ENCODE measurements around the gene CHD5. TPM values are rescaled to one million over a fixed set of nuclear protein-coding genes. Genes with fewer than 3 reads are reported as not detected.

The CHD5 gene
- total RNA-seq, 2 donors from 2014 or later: 1.1 to 3.2 TPM

DNA sequence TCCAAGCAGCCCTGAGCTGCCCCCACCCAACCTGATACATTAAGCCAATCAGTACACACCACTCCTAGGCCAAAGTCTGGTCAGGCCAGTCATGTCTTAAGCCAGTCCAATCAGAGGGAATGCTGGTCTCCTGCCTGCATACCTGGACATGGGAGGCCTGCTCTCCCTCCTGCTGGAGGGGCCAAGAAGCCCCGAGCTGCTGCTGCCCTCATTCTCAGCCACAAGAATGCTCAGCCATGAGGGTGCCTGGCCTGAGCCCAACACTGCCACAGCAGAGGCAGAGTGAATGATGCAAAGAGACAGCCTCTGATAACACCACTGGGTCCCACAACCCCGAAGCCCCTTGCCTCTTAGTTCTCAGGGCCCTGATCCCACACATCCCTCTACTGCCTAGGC, 23.0 kb downstream of the CHD5 start:
- no peaks in the 10 kb centered on the region for H3K4me1 ChIP-seq (ENCODE audit: control insufficient read depth in 1 of 2, low read depth in 2 of 2)
- H3K27ac ChIP-seq: no peak overlapping the region
- H3K27me3 ChIP-seq (replicated peaks; ENCODE audit: insufficient read depth): no peaks in the 10 kb centered on the region
- H3K4me3 ChIP-seq: no peak overlapping the region
- no peak for ATAC-seq (ENCODE audit: insufficient number of reproducible peaks, low FRiP score, low read depth)
- no peak for DNase-seq (ENCODE audit: low spot score)
- TF ChIP-seq, protein P1, sequence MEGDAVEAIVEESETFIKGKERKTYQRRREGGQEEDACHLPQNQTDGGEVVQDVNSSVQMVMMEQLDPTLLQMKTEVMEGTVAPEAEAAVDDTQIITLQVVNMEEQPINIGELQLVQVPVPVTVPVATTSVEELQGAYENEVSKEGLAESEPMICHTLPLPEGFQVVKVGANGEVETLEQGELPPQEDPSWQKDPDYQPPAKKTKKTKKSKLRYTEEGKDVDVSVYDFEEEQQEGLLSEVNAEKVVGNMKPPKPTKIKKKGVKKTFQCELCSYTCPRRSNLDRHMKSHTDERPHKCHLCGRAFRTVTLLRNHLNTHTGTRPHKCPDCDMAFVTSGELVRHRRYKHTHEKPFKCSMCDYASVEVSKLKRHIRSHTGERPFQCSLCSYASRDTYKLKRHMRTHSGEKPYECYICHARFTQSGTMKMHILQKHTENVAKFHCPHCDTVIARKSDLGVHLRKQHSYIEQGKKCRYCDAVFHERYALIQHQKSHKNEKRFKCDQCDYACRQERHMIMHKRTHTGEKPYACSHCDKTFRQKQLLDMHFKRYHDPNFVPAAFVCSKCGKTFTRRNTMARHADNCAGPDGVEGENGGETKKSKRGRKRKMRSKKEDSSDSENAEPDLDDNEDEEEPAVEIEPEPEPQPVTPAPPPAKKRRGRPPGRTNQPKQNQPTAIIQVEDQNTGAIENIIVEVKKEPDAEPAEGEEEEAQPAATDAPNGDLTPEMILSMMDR (IDR thresholded peaks at IDR 0.05): no peak
- H3K9me3 ChIP-seq: no peaks in the 10 kb centered on the region
- no peaks in the 10 kb centered on the region for H3K36me3 ChIP-seq

DNA sequence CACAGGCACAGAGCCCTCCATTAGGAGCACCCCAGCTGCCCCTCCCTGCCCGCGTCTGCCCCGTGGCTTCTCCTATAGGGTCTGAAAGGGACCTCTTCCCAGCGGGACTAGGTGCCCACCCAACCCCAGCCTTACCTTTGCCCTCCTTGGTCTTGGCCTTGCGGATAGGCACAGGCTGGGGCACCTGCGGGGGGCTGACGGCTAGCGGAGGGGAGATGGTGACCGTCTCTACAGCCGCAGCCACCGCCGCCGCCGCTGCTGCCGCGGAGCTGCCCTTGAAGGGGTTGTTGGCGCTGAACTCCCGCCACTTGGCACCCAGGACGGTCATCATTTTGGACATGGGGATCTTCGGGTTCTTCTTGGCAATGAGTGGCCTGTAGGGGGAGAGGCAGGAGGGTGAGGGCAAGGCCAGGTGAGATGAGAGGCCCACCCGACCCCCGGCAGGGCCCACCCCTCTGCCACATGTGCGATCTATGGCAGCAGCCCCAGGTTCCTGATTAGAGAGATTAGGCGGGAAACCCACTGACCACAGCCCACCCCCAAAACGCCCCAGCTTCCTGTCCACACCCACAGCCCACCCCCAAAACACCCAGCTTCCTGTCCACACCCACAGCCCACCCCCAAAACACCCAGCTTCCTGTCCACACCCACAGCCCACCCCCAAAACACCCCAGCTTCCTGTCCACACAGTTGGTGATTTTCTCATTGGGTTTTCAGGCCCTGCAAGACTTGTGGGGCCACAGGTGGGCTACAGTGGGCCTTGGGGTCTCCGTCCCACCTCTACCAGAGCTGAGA, 25.4 kb downstream of the CHD5 start:
- no peaks in the 10 kb centered on the region for H3K4me1 ChIP-seq (ENCODE audit: control insufficient read depth in 1 of 2, low read depth in 2 of 2)
- no peak overlapping the region for H3K27ac ChIP-seq
- DNase-seq (ENCODE audit: low spot score): no peak
- TF ChIP-seq, protein P1 (IDR thresholded peaks at IDR 0.05): no peak
- no peaks in the 10 kb centered on the region for H3K27me3 ChIP-seq (replicated peaks; ENCODE audit: insufficient read depth)
- H3K4me3 ChIP-seq: no peak overlapping the region
- no peak for ATAC-seq (ENCODE audit: insufficient number of reproducible peaks, low FRiP score, low read depth)
- H3K9me3 ChIP-seq: no peaks in the 10 kb centered on the region
- no peaks in the 10 kb centered on the region for H3K36me3 ChIP-seq

GRCh38 chr1:6152882-6153281, 27.2 kb downstream of the CHD5 start:
- peaks cover 0 to 4% of the 10 kb centered on the region in 2 donors for H3K4me1 ChIP-seq (ENCODE audit: control insufficient read depth in 1 of 2, low read depth in 2 of 2)
- ATAC-seq (ENCODE audit: insufficient number of reproducible peaks, low FRiP score, low read depth) (no peak), DNase-seq (ENCODE audit: low spot score) (no peak)
- H3K36me3 ChIP-seq: no peaks in the 10 kb centered on the region
- H3K4me3 ChIP-seq: no peak overlapping the region
- H3K27ac ChIP-seq: no peak overlapping the region
- no peaks in the 10 kb centered on the region for H3K9me3 ChIP-seq
- TF ChIP-seq, protein P1 (IDR thresholded peaks at IDR 0.05): no peak
- H3K27me3 ChIP-seq (replicated peaks; ENCODE audit: insufficient read depth): no peaks in the 10 kb centered on the region

- ATAC-seq (ENCODE audit: insufficient number of reproducible peaks, low FRiP score, low read depth) (no peak), DNase-seq (ENCODE audit: low spot score) (no peak)
- no peak overlapping the region for H3K27ac ChIP-seq
- H3K4me1 ChIP-seq (ENCODE audit: control insufficient read depth in 1 of 2, low read depth in 2 of 2): peaks cover 0 to 4% of the 10 kb centered on the region in 2 donors
- no peaks in the 10 kb centered on the region for H3K36me3 ChIP-seq
- no peak overlapping the region for H3K4me3 ChIP-seq
- TF ChIP-seq, protein P1 (IDR thresholded peaks at IDR 0.05): no peak
- no peaks in the 10 kb centered on the region for H3K27me3 ChIP-seq (replicated peaks; ENCODE audit: insufficient read depth)
- no peaks in the 10 kb centered on the region for H3K9me3 ChIP-seq
These were observed 27.9 kb downstream of the CHD5 start for GRCh38 chr1:6152181-6152580.

DNA sequence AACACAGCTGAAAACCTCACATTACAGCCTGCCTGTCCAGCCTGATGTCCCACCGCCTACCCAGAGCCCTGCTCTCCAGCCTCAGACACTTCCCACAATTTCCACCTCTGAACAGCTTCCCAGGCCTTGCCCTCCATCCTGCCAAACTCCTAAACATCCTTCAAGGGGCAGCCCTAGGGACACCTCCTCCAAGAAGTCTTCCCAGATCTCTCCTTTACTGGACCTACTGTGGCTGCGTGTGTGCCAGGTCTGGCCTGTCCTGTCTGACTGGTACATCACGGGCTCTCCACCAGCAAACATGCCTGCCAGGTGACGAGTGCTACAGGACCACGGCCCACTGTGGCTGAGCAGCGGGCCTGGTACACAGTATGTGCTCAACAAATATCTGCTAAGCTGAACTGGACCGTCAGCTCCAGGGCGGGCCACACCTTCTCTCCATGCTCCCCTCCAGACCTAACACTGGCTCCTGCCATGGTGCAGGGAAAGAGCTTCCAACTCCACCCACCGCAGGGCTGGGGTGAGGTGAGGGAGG, 28.8 kb downstream of the CHD5 start:
- TF ChIP-seq, protein P1 (IDR thresholded peaks at IDR 0.05): no peak
- Histone ChIP-seq H3K4me3 (no peak overlapping the region), H3K4me1 (ENCODE audit: control insufficient read depth in 1 of 2, low read depth in 2 of 2) (peaks cover 0 to 4% of the 10 kb centered on the region in 2 donors), H3K27ac (no peak overlapping the region), H3K27me3 (replicated peaks; ENCODE audit: insufficient read depth) (no peaks in the 10 kb centered on the region), H3K36me3 (no peaks in the 10 kb centered on the region), H3K9me3 (no peaks in the 10 kb centered on the region)
- ATAC-seq (ENCODE audit: insufficient number of reproducible peaks, low FRiP score, low read depth) (no peak), DNase-seq (ENCODE audit: low spot score) (no peak)

All from thoracic aorta (tissue), 2 donors.